DMS114 treated with DMSO at 0.1 percent for 48 hours (cell line): Measurements from ENCODE around the gene JAKMIP2.
"Not testable (repeated sequence)": the region's sequence is repeated elsewhere in the genome, so short reads cannot be mapped to it uniquely, and the experiment has no call there.

Source experiments
- DNase-seq: peaks from one replicate; lab custom pipeline; 2025; ENCODE audit not compliant: unreplicated experiment; lab: John Stamatoyannopoulos, UW

Gene JAKMIP2

GRCh38 chr5:147563466-147564123, 218.9 kb downstream of the JAKMIP2 start:
- no peak for DNase-seq

- DNase-seq, result no peak
These were observed 221.1 kb downstream of the JAKMIP2 start for GRCh38 chr5:147561435-147561834.

- DNase-seq, result no peak
These were observed 221.7 kb downstream of the JAKMIP2 start for GRCh38 chr5:147560718-147561331.

- DNase-seq, result no peak
These were observed 222.8 kb downstream of the JAKMIP2 start for GRCh38 chr5:147559749-147560148.

GRCh38 chr5:147558826-147559225, 223.7 kb downstream of the JAKMIP2 start:
- no peak for DNase-seq

- DNase-seq, result no peak
These were observed 224.4 kb downstream of the JAKMIP2 start for GRCh38 chr5:147557876-147558745.

- DNase-seq, result no peak
These were observed 227.4 kb downstream of the JAKMIP2 start for GRCh38 chr5:147555176-147555575.

- DNase-seq, result no peak
These were observed 228.2 kb downstream of the JAKMIP2 start for GRCh38 chr5:147554261-147554817.

GRCh38 chr5:147553817-147554216, 228.7 kb downstream of the JAKMIP2 start:
- DNase-seq, result not testable (repeated sequence)

GRCh38 chr5:147552897-147553296, 229.6 kb downstream of the JAKMIP2 start:
- DNase-seq, result no peak

- DNase-seq, result no peak
These were observed 230.9 kb downstream of the JAKMIP2 start for GRCh38 chr5:147551677-147552076.

GRCh38 chr5:147547730-147548129, 234.8 kb downstream of the JAKMIP2 start:
- DNase-seq, result no peak

- no peak for DNase-seq
These were observed 238.0 kb downstream of the JAKMIP2 start for GRCh38 chr5:147544556-147544955.

- DNase-seq, result no peak
These were observed 243.5 kb downstream of the JAKMIP2 start for GRCh38 chr5:147539053-147539452.

GRCh38 chr5:147538236-147538635, 244.3 kb downstream of the JAKMIP2 start:
- DNase-seq, result no peak
